Fibroblast of lung (primary cell): ENCODE results near the gene TAS1R3. TPM values are rescaled to one million over a fixed set of nuclear protein-coding genes. Genes with fewer than 3 reads are reported as not detected.
A peak's percentile ranks its signal among the peaks of the same experiment; 100 is the strongest.

ENCODE experiments used
- DNase-seq, 2 donors: peaks; one replicate each; pipeline versions ENCODE4 v3.0.0 to v3.0.0-alpha.2; 2010; ENCODE audit warnings: low read depth in 2 of 2
- H2AFZ ChIP-seq: 2 replicates; pipeline ENCODE4 v1.5.1; 2012; ENCODE audit warnings: low read length, control low read depth, inconsistent platforms
- H3K27ac ChIP-seq: 2 replicates; pipeline ENCODE4 v1.5.1; 2011; ENCODE audit warnings: low read length, control low read depth; ENCODE audit not compliant: insufficient read depth
- H3K27me3 ChIP-seq: 2 replicates; pipeline ENCODE4 v1.5.1; 2011; ENCODE audit warnings: mild to moderate bottlenecking, low read length; ENCODE audit not compliant: control insufficient read depth, insufficient read depth
- H3K36me3 ChIP-seq: 2 replicates; pipeline ENCODE4 v1.5.1; 2011; ENCODE audit warnings: low read length; ENCODE audit not compliant: control insufficient read depth, insufficient read depth
- H3K4me1 ChIP-seq: 2 replicates; pipeline ENCODE4 v1.5.1; 2011; ENCODE audit warnings: low read length; ENCODE audit not compliant: control insufficient read depth, insufficient read depth; ENCODE audit errors: extremely low read depth
- H3K4me2 ChIP-seq: 2 replicates; pipeline ENCODE4 v1.5.1; 2011; ENCODE audit warnings: low read length, control low read depth; ENCODE audit not compliant: insufficient read depth; ENCODE audit errors: extremely low read depth
- H3K4me3 ChIP-seq, 4 experiments: fragments of 200-600 bp in 1 of 4; sonication (generic) in 1 of 4; replicated peaks in 1 of 4; 2 replicates each; pipeline ENCODE4 v1.5.1; 2011 to 2016; ENCODE audit warnings: low read length in 4 of 4, low read depth in 3 of 4, mild to moderate bottlenecking in 3 of 4, control low read depth in 2 of 4, inconsistent platforms in 1 of 4, mixed read lengths in 1 of 4; ENCODE audit not compliant: insufficient read depth in 1 of 4; ENCODE audit errors: control extremely low read depth in 1 of 4
- H3K79me2 ChIP-seq: 2 replicates; pipeline ENCODE4 v1.5.1; 2012; ENCODE audit warnings: mild to moderate bottlenecking, low read length, inconsistent platforms; ENCODE audit not compliant: control insufficient read depth, insufficient read depth
- H3K9ac ChIP-seq: 2 replicates; pipeline ENCODE4 v1.5.1; 2011; ENCODE audit warnings: mild to moderate bottlenecking, low read length, control low read depth; ENCODE audit not compliant: insufficient read depth
- H3K9me3 ChIP-seq: 2 replicates; pipeline ENCODE4 v1.5.1; 2012; ENCODE audit warnings: low read depth, low read length; ENCODE audit not compliant: control insufficient read depth, insufficient read depth
- H4K20me1 ChIP-seq: 2 replicates; pipeline ENCODE4 v1.5.1; 2011; ENCODE audit warnings: low read length; ENCODE audit not compliant: control insufficient read depth, insufficient read depth; ENCODE audit errors: extremely low read depth
- EZH2 ChIP-seq: IDR thresholded peaks from 2 replicates; pipeline ENCODE4 v1.5.1; 2012; ENCODE audit warnings: low read length, control low read depth, mild to moderate bottlenecking; ENCODE audit errors: missing control alignments
- polyA plus RNA-seq, 2 donors: library from polyadenylated mRNA; depleted of rRNA in 1 of 2; stranded (reverse) in 1 of 2; unstranded in 1 of 2; fragments of >200 nt; gene quantifications; 2 replicates each; pipeline ENCODE4 v1.2.1, GENCODE V29; 2011 to 2012; ENCODE audit warnings: missing spikeins in 1 of 2
- total RNA-seq: library from RNA; depleted of rRNA; stranded (reverse); fragments of >200 nt; gene quantifications from 2 replicates; pipeline ENCODE4 v1.2.1, GENCODE V29; 2014
- TF ChIP-seq, protein P1 (sequence below), 2 donors: IDR thresholded peaks in 1 of 2; conservative IDR thresholded peaks in 1 of 2; 1 replicate in 1 of 2; 2 replicates in 1 of 2; pipeline ENCODE4 v1.5.1; 2011 to 2012; ENCODE audit warnings: low read length in 2 of 2, control low read depth in 1 of 2, inconsistent platforms in 1 of 2, low read depth in 1 of 2, mild to moderate bottlenecking in 1 of 2

Gene TAS1R3
- total and polyA plus RNA-seq, 2 donors (not counting 1 experiment from before 2014, with no cell fraction given): 0.02 to 0.17 TPM

DNA sequence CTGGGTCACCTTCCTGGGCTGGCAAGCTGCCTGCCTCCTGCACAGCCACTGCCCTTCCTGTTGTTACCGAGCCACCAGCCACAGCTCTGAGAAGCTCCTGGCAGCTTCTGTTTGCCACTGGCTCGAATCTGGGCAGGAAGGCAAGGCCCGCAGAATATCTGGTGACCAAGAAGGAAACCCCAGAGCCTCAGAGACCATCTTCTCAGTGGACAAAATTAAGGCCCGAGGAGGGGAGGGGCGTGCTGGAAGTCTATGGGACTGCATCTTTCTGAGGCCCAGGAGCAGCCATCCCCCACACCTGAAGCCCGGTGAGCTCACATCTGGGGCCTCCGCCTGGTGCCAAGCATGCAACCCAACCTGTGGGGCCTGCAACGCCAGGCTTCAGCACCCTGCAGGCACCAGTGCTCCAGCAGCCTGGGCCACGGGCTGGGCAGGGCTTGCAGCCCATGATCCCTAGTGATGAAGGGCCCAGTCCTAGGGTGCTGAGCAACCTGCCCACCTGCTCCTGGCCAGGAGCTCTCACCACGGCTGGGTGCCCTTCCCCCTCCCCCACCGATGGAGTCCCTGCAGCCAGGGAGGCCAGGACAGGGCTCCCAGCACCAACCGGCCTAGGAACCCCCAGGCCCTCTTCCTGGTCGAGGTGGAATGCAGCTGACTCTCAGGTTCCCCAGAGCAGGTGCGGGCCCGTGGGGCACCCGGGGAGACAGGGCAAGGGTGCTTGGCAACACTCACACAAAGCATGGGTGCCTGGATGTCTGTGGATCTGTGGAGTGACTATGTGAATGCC lies 5.6 kb upstream of the TAS1R3 start:
- H3K27ac ChIP-seq: peak overlapping the region; percentile 70
- H3K9ac ChIP-seq: peak overlapping the region; percentile 78
- H3K4me2 ChIP-seq: peak overlapping the region; percentile 92
- TF ChIP-seq, protein P1, sequence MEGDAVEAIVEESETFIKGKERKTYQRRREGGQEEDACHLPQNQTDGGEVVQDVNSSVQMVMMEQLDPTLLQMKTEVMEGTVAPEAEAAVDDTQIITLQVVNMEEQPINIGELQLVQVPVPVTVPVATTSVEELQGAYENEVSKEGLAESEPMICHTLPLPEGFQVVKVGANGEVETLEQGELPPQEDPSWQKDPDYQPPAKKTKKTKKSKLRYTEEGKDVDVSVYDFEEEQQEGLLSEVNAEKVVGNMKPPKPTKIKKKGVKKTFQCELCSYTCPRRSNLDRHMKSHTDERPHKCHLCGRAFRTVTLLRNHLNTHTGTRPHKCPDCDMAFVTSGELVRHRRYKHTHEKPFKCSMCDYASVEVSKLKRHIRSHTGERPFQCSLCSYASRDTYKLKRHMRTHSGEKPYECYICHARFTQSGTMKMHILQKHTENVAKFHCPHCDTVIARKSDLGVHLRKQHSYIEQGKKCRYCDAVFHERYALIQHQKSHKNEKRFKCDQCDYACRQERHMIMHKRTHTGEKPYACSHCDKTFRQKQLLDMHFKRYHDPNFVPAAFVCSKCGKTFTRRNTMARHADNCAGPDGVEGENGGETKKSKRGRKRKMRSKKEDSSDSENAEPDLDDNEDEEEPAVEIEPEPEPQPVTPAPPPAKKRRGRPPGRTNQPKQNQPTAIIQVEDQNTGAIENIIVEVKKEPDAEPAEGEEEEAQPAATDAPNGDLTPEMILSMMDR (conservative IDR thresholded peaks at IDR 0.05 in 1 of 2, IDR thresholded peaks at IDR 0.05 in 1 of 2; ENCODE audit: low read depth in 1 of 2, low read length in 2 of 2): no peak
- no peak for TF ChIP-seq EZH2
- no peak overlapping the region for H2AFZ ChIP-seq
- peaks cover 19% of the 10 kb centered on the region for H3K4me1 ChIP-seq
- H4K20me1 ChIP-seq: no peaks in the 10 kb centered on the region
- H3K27me3 ChIP-seq: no peaks in the 10 kb centered on the region
- H3K79me2 ChIP-seq: peaks cover 47% of the 10 kb centered on the region
- no peaks in the 10 kb centered on the region for H3K9me3 ChIP-seq
- peaks cover 10% of the 10 kb centered on the region for H3K36me3 ChIP-seq
- no peak for DNase-seq
- peak overlapping the region; percentile 68 to 86 (median 80) for H3K4me3 ChIP-seq

DNA sequence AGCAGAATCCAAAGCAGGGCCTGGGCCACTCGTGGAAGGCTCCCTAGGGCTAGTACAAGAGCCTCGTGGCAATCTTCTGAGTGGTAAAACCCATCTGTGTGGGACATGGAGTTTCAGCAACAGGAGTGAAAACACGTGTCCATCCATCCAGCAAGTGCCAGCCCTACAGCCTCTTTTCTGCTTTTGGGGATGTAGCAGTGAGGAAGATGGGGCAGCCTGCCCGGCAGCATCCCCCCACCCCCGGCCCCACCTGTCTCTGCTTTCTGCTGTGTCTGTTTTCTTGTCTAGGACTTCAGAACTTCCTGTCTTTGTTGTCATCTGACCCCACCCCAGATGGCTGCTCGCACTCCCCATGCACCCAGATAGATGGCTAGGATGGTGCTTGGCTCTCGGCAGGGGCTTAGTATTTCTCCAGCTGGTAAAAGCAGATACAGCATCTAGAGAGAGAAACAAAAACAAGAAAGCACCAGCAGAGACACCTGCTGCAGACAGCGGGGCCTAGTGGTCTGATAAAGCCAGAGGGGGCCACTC lies 4.9 kb upstream of the TAS1R3 start:
- H3K4me2 ChIP-seq: peak overlapping the region; percentile 25
- peak overlapping the region in 1 of 4 experiments; percentile 84 for H3K4me3 ChIP-seq
- H3K4me1 ChIP-seq: peaks cover 14% of the 10 kb centered on the region
- H4K20me1 ChIP-seq: no peaks in the 10 kb centered on the region
- DNase-seq: no peak
- H2AFZ ChIP-seq: no peak overlapping the region
- no peak overlapping the region for H3K27ac ChIP-seq
- TF ChIP-seq, protein P1 (conservative IDR thresholded peaks at IDR 0.05 in 1 of 2, IDR thresholded peaks at IDR 0.05 in 1 of 2; ENCODE audit: low read depth in 1 of 2, low read length in 2 of 2): no peak
- TF ChIP-seq EZH2: no peak
- peaks cover 41% of the 10 kb centered on the region for H3K79me2 ChIP-seq
- no peaks in the 10 kb centered on the region for H3K9me3 ChIP-seq
- no peak overlapping the region for H3K9ac ChIP-seq
- no peaks in the 10 kb centered on the region for H3K27me3 ChIP-seq
- peaks cover 10% of the 10 kb centered on the region for H3K36me3 ChIP-seq

DNA sequence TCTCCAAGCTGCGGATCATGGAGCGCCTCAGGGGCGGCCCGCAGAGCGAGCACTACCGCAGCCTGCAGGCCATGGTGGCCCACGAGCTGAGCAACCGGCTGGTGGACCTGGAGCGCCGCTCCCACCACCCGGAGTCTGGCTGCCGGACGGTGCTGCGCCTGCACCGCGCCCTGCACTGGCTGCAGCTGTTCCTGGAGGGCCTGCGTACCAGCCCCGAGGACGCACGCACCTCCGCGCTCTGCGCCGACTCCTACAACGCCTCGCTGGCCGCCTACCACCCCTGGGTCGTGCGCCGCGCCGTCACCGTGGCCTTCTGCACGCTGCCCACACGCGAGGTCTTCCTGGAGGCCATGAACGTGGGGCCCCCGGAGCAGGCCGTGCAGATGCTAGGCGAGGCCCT lies 3.8 kb upstream of the TAS1R3 start:
- Histone ChIP-seq H2AFZ (no peak overlapping the region), H3K36me3 (peaks cover 8% of the 10 kb centered on the region), H3K27ac (no peak overlapping the region), H3K9ac (no peak overlapping the region), H3K4me2 (no peak overlapping the region), H4K20me1 (no peaks in the 10 kb centered on the region), H3K9me3 (no peaks in the 10 kb centered on the region), H3K4me1 (peaks cover 13% of the 10 kb centered on the region), H3K27me3 (no peaks in the 10 kb centered on the region), H3K79me2 (peaks cover 29% of the 10 kb centered on the region), H3K4me3 (no peak overlapping the region)
- no peak for TF ChIP-seq EZH2
- TF ChIP-seq, protein P1 (conservative IDR thresholded peaks at IDR 0.05 in 1 of 2, IDR thresholded peaks at IDR 0.05 in 1 of 2; ENCODE audit: low read depth in 1 of 2, low read length in 2 of 2): no peak
- no peak for DNase-seq
